Tibial nerve (tissue), 4 donors: ENCODE results near the gene VIT.

Source experiments
- CTCF ChIP-seq, 5 experiments: fragments of 200-600 bp in 3 of 5; fragments of 450-650 bp in 2 of 5; sonication (generic) in 3 of 5; IDR thresholded peaks; one replicate each; pipeline ENCODE4 v1.5.1; 2016 to 2019; ENCODE audit warnings: antibody characterized with exemption in 5 of 5, mild to moderate bottlenecking in 3 of 5, moderate library complexity in 2 of 5
- EP300 ChIP-seq, 2 donors: sonication (generic); formaldehyde crosslinking; IDR thresholded peaks; one replicate each; pipeline ENCODE4 v1.6.1; 2017; ENCODE audit warnings: antibody characterized with exemption in 2 of 2, mild to moderate bottlenecking in 1 of 2
- POLR2A ChIP-seq, 2 donors: fragments of 450-650 bp; IDR thresholded peaks; one replicate each; pipeline ENCODE4 v1.6.1; 2017; ENCODE audit warnings: antibody characterized with exemption in 2 of 2, mild to moderate bottlenecking in 2 of 2, moderate library complexity in 2 of 2

- TF ChIP-seq CTCF (IDR thresholded peaks at IDR 0.05) (no peak), POLR2A (IDR thresholded peaks at IDR 0.05) (no peak), EP300 (IDR thresholded peaks at IDR 0.05) (no peak)
Measured at GRCh38 chr2:36779462-36779861, 83.0 kb downstream of the VIT start.
